Umbilical cord (tissue), 2 donors: ENCODE measurements around the gene FBXL13. TPM values are rescaled to one million over a fixed set of nuclear protein-coding genes. Genes with fewer than 3 reads are reported as not detected.
A peak's percentile ranks its signal among the peaks of the same experiment; 100 is the strongest.

Experiments used
- DNase-seq: peaks from one replicate; pipeline ENCODE4 v3.0.0-alpha.2; 2015; ENCODE audit warnings: low spot score
- total RNA-seq: library from RNA; depleted of rRNA; stranded (reverse); fragments of >200 nt; gene quantifications from one replicate; pipeline ENCODE4 v1.2.3, GENCODE V29; 2014; ENCODE audit warnings: low replicate concordance; ENCODE audit not compliant: insufficient read depth

The FBXL13 gene
- total RNA-seq, 1 donor from 2014 or later, result 5.3 TPM

- no peak for DNase-seq
Observed at GRCh38 chr7:102896585-102896984, 178.0 kb downstream of the FBXL13 start.

GRCh38 chr7:102895602-102896001 lies 179.0 kb downstream of the FBXL13 start:
- peak; percentile 35 for DNase-seq

DNA sequence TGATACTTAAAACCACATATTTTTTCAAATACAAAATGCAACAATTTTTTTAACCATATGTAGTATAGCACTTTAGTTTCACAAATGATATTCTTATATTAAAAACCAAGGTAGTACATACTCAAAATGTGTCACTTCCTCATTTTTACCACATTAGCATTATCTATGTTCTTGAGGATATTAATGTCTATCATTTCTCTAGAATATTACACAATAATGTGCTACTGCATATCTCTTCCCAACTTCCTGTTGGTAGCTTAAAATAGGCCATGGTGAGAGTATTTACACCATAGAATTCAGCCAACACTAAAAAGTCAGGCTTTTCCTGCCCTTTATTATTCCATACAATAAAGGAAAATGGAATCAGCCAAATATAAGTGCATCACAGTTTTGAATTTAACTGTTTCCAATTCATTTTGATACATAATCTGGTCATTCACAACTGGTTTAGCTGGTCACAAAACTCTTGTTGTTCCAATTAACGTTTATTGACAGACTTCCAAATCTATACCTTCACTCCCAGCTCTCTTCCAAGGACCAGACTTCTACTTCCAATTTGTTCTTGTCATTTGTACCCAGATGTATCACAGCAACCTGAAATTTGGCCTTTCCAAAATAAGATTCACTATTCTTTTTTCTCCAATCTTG lies 181.8 kb downstream of the FBXL13 start:
- DNase-seq, result no peak

DNA sequence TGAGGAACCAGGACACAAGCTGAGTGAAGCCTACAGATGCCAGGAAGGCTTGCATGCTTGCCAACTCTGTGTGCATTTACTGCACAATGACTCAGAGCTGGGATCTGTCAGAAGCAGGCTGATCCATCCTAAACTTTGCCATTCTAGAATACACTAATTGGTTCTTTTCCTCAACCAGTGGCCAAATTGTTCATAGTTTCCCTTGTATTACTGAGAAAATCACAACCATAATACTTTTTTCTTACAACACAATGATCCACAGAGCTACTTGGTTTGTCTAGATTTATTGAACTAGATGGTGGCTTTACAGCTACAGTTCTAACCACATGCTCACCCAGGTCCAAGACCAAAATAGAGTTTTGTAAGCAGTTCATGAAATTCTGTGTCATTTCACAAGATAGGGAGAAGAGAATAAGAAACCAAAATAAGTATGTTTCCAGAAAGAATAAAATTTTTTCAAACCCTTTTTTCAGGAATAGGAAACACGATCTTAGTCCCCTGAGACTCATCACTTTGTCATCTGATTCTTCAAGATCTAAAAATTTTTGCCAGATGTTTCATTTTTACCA lies 182.8 kb downstream of the FBXL13 start:
- peak; percentile 79 for DNase-seq

DNA sequence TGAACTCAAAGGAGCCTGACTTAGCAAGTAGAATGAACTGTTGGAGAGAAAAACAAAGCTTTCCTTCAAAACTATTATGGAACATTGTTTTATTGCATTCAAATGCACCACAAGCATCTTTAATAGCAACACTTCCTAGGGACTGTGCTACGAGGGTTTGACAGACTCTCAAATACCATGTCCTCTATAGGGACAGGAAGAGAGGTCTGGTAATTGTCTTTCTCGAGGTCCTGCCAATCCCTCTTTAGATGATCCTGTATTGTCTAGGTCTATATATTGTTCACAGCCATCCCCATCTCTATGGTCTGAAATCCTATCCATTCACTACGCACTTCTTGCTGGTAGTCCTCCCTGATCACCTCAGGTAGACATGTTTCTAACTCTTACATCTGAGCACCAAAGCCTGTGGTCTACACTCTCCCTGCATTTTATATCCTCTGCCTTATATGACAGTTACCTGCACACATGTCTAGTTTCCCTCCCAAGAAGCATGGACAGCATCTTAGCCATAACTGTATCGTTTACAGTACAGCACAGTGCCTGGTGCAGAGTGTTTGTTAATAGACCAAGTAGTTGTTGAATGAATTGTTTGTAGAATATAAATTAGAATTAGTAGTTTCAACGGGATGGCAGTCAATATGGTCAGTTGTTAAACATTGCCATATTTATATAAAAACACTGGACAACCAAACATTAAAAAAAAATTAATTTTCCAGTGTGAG lies 183.5 kb downstream of the FBXL13 start:
- no peak for DNase-seq

DNA sequence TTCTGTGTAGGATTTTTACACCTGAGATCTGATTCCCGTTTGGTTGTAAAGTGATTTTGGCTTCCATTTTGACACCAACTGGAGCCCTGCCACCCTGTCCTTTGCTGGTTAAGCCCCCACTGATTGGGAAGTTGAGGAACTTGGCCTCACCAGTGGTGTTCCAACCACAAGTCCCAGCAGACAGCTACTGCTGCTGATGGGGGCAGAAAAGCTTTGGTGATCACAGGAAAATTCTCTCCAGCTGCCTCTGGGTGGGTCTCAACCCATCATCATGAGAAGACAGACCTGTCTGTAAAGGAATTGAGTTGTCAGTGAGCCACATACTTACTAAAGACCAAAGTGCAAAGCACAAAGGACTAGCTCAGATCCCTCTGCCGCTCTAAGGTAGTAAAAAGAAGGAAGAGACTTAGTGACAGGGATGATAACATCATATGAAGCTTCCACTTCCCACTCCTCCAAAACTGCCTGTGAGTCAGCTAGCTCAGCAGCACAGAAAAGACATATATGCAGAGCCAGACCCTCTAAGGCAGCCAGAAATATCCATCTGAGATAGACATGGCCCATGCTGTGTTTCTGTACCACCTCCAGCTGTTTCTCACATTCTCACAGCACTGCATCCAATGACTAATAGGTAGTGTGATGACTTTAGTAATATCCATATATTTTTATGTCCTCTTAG lies 184.2 kb downstream of the FBXL13 start:
- peak; percentile 76 for DNase-seq

GRCh38 chr7:102889851-102890250 lies 184.7 kb downstream of the FBXL13 start:
- DNase-seq, result no peak

- DNase-seq, result no peak
Observed at GRCh38 chr7:102888561-102889233, 185.9 kb downstream of the FBXL13 start.

DNA sequence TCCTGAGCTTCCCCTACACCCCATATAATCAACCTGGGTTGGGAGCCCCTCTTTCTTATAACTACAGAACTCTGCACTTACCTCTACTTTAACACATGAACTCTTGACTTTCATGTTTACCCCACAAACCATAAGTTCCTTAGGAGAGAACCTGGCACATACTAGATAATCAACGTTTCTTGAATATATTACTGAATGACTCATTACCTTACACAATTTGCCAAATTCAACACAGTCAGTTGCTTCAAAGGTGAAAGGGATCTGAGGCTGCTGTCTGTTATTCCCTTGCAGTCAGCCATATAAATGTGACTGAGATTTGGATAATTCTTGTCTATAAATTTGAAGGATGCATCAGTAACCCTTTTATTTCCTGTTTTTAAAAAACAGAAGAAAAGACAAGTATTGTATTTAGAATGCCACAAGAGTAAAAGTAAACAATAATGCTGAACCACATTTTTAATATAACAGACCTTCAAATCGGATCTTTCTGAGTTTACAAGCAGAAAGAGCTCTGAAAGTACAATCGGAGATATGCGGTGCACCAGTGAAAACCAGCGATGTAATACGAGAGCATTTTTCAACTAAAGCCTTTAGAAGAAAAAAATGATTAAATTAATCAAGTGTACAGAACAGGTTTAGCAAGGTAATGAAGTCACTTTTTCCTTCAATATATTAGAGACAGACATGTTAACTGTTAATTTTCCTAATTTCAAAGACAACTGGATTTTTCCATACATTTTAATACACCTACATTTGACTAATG lies 191.3 kb downstream of the FBXL13 start:
- DNase-seq, result no peak

- no peak for DNase-seq
Observed at GRCh38 chr7:102875700-102876295, 198.8 kb downstream of the FBXL13 start.

GRCh38 chr7:102874966-102875365 lies 199.6 kb downstream of the FBXL13 start:
- DNase-seq, result peak; percentile 67

DNA sequence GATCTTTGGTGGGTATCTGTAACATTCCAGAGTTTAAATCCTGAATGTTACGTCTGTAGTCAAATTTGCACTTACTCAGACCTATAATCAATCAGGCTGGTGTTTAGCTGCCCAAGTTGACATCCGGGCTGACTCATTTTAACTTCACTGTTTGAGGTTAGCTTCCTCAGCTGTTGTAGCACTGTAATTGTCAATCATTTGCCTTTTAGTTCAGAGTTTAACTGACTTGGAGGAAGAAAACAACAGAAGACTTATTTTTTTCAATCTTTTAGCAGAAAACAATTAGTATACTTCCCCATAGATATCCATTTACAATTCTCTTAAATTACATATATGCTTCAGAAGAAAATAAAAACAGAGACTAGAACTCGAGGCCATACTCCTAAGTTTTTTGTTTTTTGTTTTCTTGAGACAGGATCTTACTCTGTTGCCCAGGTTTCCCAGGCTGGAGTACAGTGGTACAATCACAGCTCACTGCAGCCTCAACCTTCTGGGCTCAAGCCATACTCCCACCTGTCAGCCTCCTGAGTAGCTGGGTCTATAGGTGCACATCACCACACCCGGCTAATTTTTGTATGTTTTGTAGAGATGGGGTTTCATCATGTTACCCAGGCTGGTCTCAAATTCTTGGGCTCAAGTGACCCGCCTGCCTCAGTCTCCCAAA lies 200.3 kb downstream of the FBXL13 start:
- DNase-seq, result no peak

GRCh38 chr7:102873470-102874165 lies 201.0 kb downstream of the FBXL13 start:
- no peak for DNase-seq

DNA sequence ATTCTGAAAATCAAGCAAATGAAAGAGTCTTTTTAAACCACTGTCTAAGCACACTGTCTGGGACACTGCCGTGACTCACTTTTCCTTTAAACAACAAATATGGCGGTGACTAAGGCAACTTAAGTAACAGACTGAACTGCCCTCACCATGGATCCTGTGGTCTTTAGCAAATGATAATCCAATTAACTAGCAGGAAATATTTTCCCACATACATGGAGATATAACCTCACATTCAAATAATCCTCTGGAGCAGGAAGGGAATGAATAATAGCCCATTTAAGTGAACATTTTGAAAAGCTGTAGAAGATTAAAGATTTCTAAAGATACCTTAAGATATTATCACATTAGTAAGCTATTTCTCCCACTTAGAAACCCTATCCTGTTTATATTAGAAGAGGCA lies 202.1 kb downstream of the FBXL13 start:
- no peak for DNase-seq

DNA sequence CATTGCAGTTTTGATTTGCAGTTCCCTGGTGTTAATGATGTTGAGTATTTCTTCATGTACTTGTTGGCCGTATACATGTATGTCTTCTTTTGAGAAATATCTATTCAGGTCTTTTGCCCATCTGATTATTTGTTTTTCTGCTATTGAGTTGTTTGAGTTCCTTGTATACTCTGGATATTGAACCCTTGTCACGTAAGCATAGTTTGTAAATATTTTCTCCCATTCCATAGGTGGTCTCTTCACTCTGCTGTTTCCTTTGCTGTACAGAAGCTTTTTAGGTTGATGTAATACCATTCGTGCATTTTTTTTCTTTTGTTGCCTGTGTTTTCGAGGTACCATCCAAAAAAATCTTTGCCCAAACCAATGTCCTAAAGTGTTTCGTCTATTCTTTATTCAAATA lies 205.4 kb downstream of the FBXL13 start:
- no peak for DNase-seq

GRCh38 chr7:102866535-102867215 lies 207.9 kb downstream of the FBXL13 start:
- DNase-seq, result no peak

DNA sequence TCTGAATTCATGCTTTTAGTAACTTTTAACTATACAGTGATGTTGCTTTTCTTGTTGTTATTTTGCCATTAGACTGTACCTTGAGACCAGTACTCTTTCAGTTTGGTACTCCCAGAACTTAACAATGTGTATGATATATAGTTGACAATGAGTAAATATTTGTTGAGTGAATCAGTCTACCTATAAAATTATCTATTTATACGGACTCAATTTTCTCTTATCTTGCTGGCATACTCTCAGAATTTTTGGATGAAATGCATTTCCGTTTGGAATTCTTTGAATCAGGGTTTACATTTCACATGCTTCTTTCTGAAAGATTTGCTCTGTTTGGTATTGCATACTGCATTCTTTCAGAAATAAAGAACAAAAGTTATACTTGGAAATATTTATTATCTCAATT lies 209.6 kb downstream of the FBXL13 start:
- DNase-seq, result no peak

- DNase-seq, result peak; percentile 39
Observed at GRCh38 chr7:102860351-102860811, 214.2 kb downstream of the FBXL13 start.

DNA sequence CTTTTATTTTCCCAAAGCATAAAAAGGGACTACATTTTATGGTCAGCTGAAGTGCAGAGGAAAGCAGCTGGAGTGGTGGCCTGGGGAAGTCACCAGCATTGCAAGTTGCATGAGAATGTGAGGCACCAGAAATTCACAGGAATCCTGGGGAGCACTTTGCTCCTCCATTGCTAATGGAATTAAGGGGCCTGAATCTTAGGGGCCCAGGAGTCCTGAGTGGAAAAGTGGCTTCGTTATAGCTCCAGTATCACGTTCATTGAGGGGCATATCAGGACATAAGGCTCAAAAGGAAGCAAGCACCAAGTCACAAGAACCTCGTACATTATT lies 214.8 kb downstream of the FBXL13 start:
- no peak for DNase-seq
